MM.1S (cell line): ENCODE measurements around the gene MCM9.

Experiments
- CTCF ChIP-seq: fragments of 300-600 bp; sonication (generic); IDR thresholded peaks from 2 replicates; pipeline ENCODE4 v1.5.1; 2016; ENCODE audit warnings: antibody characterized with exemption, low read length, mixed read lengths
- EZH2 ChIP-seq: fragments of 300-600 bp; sonication (generic); optimal IDR thresholded peaks from 2 replicates; pipeline ENCODE3; 2017; ENCODE audit warnings: low read depth, mild to moderate bottlenecking, antibody characterized with exemption, low read length, mixed read lengths

GRCh38 chr6:118872318-118872717 lies 62.6 kb downstream of the MCM9 start:
- TF ChIP-seq CTCF (no peak), EZH2 (no peak)
